Duodenal mucosa (tissue), 2 donors: ENCODE measurements around the gene MEGF9.

Experiments
- H3K27ac ChIP-seq: one replicate; pipeline ENCODE4 v1.7.0; 2013; ENCODE audit warnings: low read depth, low read length
- H3K27me3 ChIP-seq, 2 donors: one replicate each; pipeline ENCODE4 v1.7.0; 2013; ENCODE audit warnings: low read length in 2 of 2, control low read depth in 1 of 2; ENCODE audit not compliant: insufficient read depth in 2 of 2, control insufficient read depth in 1 of 2
- H3K36me3 ChIP-seq, 2 donors: one replicate each; pipeline ENCODE4 v1.7.0; 2013; ENCODE audit warnings: low read length in 2 of 2, control low read depth in 1 of 2; ENCODE audit not compliant: insufficient read depth in 2 of 2, control insufficient read depth in 1 of 2
- H3K4me1 ChIP-seq, 2 donors: one replicate each; pipeline ENCODE4 v1.7.0; 2013; ENCODE audit warnings: low read length in 2 of 2, control low read depth in 1 of 2; ENCODE audit not compliant: insufficient read depth in 2 of 2, control insufficient read depth in 1 of 2
- H3K4me3 ChIP-seq, 2 donors: one replicate each; pipeline ENCODE4 v1.7.0; 2013; ENCODE audit warnings: low read length in 2 of 2, low read depth in 1 of 2
- H3K9ac ChIP-seq, 2 donors: one replicate each; pipeline ENCODE4 v1.7.0; 2013; ENCODE audit warnings: low read length in 2 of 2, low read depth in 1 of 2
- H3K9me3 ChIP-seq, 2 donors: one replicate each; pipeline ENCODE4 v1.7.0; 2013; ENCODE audit warnings: low read length in 2 of 2, control low read depth in 1 of 2; ENCODE audit not compliant: control insufficient read depth in 1 of 2

Gene MEGF9

DNA sequence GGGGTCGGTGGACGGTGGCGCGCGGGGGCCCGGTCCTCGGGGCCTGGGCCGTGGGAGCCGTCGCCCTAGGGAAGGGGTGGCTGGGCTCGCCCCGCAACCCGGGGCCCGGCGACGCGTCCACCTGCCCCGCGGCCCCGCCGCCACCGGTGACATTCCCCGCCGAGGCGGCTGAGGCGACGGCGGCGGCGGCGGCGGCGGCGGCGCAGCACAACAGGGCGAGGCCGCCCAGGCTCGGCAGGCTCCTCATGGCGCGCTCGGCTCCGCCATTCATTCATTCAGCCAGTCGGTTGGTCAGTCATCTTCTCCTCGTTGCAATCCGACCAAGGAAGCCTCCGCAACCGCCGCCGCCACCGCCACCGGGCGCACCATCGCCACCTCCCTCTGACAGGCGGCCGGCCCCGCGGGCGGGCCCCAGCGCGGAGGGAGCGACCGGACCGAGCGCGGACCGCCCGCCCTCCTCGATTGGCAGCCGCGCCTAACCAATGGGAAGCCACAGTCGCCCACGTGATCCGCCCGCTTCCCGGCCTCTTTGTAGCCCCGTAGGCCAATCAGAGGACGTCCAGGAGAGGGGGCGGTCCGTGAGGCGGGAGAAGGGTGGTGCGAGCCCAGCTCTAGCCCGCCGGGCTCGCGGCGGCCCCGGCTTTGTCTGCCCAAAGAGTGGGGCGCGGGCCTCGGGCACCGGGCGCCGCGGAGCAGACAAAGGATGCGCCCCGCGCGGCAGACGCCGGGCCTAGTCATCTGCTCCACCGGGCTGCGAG is at the start of gene MEGF9:
TSS of gene MEGF9 (minus strand) at position 383 of the 758 bp plus-strand sequence. CDS start at position 271, 112 bp downstream.
- Histone ChIP-seq H3K9ac (peak within 1 kb of the TSS; percentile 79 to 81), H3K27me3 (no peaks in the 10 kb centered on the region), H3K4me3 (peak within 1 kb of the TSS; percentile 84 to 87), H3K4me1 (peaks cover 28 to 37% of the 10 kb centered on the region in 2 donors), H3K27ac (peak within 1 kb of the TSS; percentile 85), H3K36me3 (no peaks in the 10 kb centered on the region), H3K9me3 (no peaks in the 10 kb centered on the region)

DNA sequence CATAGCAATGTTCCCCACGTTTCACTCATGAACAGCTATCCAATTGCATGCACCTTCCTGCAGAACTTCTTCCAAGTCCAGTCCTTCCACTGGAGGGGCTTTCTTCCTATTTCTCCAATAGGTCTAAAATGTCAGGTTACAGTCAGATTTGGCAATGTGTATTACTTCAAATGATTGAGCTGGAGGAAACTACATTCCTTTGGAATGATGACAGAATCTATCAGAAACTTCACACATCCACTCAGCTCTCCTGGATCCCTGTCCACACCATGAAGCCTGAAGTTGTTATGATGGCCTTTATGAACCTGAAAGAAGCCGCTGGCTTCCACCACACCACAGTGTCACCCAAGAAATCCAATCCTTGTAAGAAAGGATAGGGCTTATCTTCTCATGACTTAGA is 46.7 kb upstream of the MEGF9 start:
- Histone ChIP-seq H3K9ac (no peak overlapping the region), H3K4me1 (no peaks in the 10 kb centered on the region), H3K4me3 (no peak overlapping the region), H3K27ac (no peak overlapping the region), H3K36me3 (peaks cover 23 to 53% of the 10 kb centered on the region in 2 donors), H3K9me3 (no peaks in the 10 kb centered on the region), H3K27me3 (no peaks in the 10 kb centered on the region)

DNA sequence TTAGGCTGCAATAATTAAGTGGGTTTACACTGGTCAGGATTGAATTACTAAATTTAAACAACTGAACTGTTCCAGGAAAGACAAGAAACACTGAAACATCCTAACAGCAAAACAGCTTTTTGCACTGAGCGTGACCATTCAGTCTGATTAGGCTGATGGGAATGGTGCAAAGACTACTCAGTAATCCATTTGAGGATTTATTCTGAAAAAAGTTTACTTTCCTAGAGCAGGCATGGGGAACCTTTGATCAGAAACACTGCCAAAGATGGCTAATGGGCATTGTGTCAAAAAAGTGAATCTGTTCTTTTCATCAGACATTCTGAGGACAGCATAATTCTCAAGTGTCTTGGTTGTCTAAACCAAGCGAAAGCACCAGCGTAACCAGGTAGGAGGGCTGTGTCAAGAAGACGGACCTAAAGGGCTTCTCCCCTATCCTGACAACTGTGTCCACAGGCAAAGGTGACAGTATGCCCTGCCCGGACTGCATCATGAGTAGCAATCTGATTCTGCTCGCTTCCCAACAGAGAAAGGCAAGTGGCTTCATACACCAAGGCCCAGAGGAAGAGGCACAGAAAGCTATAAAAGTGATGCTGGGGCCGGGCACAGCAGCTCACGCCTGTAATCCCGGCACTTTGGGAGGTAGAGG is 45.6 kb upstream of the MEGF9 start:
- H3K4me1 ChIP-seq = no peaks in the 10 kb centered on the region
- H3K4me3 ChIP-seq = no peak overlapping the region
- no peak overlapping the region for H3K27ac ChIP-seq
- H3K9me3 ChIP-seq = no peaks in the 10 kb centered on the region
- no peaks in the 10 kb centered on the region for H3K27me3 ChIP-seq
- H3K36me3 ChIP-seq = peaks cover 23 to 47% of the 10 kb centered on the region in 2 donors
- H3K9ac ChIP-seq = no peak overlapping the region

DNA sequence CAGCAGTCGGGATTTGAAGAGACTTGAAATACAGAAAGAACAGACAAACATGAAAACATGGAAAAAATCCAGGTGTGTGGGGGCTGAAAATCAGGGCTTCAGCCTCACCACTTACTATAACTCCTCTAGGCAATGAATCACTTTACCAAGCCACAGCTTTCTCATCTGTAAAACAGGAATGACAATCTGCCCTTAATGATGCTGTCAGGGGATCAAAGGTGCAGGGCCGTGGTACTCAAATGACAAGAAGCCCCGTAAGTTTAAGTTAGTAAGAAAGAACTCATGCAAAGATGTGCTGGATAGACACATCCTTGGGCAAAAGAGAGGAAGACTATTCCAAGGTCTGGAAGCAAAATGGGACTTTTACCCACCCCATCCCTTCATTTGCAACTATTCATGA is 44.3 kb upstream of the MEGF9 start:
- no peak overlapping the region for H3K27ac ChIP-seq
- H3K9ac ChIP-seq = no peak overlapping the region
- no peaks in the 10 kb centered on the region for H3K27me3 ChIP-seq
- no peaks in the 10 kb centered on the region for H3K4me1 ChIP-seq
- H3K4me3 ChIP-seq = no peak overlapping the region
- no peaks in the 10 kb centered on the region for H3K9me3 ChIP-seq
- peaks cover 23 to 34% of the 10 kb centered on the region in 2 donors for H3K36me3 ChIP-seq

DNA sequence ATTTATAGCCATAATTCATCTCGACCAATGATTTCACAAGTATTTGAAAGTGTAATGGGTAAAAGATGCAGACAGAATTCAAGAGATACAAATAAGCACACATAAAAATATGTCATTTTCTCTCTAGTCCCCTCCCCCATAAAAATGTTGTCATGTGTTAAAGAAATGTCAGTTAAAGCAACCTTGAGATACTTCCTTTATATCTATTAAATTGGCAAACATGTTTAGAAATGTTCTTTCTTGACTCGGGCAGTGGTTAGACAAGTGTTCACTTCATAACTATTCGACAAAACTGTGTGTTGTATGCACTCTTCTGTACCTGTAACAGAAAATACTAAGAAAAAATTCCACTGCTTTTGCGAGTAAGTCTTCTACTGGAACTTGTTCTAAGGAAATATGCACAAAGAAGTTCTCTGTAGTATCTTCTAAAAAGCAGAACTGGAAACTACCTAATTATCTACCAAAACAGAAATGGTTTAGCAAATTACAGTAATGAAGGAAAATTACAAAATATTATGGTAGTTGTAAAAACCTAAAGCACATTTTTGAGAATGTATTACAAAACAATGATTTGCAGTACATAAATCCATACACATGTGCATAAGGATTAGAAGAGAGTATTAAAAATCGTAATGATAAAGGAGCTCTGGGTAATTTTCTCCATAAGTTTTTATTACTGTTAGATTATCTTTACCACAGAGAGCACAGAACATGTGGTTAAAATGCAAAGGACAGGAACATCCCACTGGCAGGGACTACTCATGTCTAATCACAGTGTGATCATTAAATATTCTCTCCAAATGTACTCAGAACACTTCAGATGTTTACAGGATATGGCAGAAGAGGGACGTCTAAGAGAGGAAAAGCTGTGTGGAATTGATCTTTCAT is 43.0 kb upstream of the MEGF9 start:
- H3K9ac ChIP-seq = no peak overlapping the region
- no peak overlapping the region for H3K27ac ChIP-seq
- H3K4me3 ChIP-seq = no peak overlapping the region
- H3K4me1 ChIP-seq = no peaks in the 10 kb centered on the region
- H3K36me3 ChIP-seq = peaks cover 13 to 23% of the 10 kb centered on the region in 2 donors
- no peaks in the 10 kb centered on the region for H3K9me3 ChIP-seq
- no peaks in the 10 kb centered on the region for H3K27me3 ChIP-seq

DNA sequence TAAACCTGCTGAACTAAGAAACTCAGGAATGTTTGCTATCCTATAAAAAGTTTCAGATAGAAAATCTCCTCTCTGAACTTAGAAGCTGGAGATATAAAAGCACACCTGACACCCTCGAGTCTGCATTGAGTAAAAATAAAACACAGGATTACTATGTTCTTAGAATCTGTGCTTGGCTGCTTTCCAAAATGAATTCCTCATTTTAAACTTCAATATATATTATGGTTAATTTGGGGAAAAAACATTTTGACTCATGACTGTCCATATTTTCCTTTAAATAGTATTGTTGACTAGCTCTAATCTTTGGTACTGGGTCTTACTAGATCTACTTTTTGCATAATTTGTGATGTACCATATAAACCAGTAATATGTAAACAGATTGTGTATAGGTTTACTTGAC is 42.3 kb upstream of the MEGF9 start:
- Histone ChIP-seq H3K27me3 (no peaks in the 10 kb centered on the region), H3K4me3 (no peak overlapping the region), H3K27ac (no peak overlapping the region), H3K9ac (no peak overlapping the region), H3K36me3 (peaks cover 11 to 21% of the 10 kb centered on the region in 2 donors), H3K9me3 (no peaks in the 10 kb centered on the region), H3K4me1 (no peaks in the 10 kb centered on the region)

DNA sequence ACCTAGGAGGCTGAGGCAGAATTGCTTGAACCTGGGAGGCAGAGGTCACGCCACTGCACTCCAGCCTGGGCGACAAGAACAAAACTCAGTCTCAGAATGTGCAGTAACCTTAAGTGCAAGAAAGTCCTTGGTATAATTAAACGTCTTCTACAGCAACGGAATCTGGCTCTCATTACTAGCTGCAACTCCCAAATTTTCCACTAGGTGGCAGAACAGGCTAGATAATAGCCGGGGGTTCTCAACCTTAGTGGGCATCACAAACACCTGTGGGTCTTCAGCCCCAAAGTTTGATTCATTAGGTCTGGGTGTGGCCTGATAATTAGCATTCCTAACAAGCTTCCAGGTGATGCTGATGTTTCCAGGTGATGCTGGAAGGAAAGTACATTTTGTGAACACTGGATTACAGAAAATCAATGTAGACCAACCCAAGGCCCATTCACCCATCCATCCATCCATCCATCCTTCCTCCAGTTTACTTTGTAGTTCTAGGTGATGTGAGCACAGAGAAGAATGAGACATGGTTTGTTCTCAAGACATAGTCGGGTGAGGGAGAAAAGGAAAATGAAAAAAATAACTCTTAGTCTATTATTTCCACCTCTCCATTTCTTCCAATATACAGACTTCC is 41.7 kb upstream of the MEGF9 start:
- Histone ChIP-seq H3K27ac (no peak overlapping the region), H3K27me3 (no peaks in the 10 kb centered on the region), H3K36me3 (peaks cover 5 to 15% of the 10 kb centered on the region in 2 donors), H3K9ac (no peak overlapping the region), H3K4me1 (no peaks in the 10 kb centered on the region), H3K9me3 (no peaks in the 10 kb centered on the region), H3K4me3 (no peak overlapping the region)

DNA sequence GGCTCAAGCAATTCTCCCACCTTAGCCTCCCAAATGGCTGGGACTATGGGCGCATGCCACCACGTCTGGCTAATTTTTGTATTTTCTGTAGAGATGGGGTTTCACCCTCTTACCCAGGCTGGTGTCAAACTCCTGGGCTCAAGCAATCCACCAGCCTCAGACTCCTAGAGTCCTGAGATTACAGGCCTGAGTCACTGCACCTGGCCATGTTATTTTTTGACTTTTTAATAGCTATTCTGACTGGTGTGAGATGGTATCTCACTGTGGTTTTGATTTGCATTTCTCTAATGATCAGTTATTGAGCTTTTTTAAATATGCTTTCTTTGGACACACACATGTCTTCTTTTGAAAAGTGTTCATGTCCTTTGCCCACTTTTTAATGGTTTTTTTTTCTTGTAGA is 40.8 kb upstream of the MEGF9 start:
- Histone ChIP-seq H3K9ac (no peak overlapping the region), H3K9me3 (no peaks in the 10 kb centered on the region)

DNA sequence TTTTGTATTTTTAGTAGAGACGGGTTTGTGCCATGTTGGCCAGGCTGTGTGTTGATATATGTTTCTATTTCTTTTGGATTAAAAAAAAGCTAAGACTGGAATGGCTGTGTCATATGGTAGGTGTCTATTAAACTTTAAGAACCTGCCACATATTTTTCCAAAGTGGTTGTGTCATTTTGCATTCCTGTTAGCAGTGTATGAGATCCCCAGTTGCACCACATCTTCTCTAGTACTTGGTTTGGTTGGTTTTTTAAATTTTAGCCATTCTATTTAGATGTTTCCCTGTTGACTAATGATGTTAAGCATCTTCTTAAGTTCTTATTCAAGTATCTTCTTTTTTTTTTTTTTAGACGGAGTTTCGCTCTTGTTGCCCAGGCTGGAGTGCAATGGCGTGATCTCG is 36.2 kb upstream of the MEGF9 start:
- Histone ChIP-seq H3K36me3 (no peaks in the 10 kb centered on the region), H3K27me3 (no peaks in the 10 kb centered on the region), H3K4me3 (no peak overlapping the region), H3K9ac (no peak overlapping the region), H3K27ac (no peak overlapping the region), H3K9me3 (no peaks in the 10 kb centered on the region), H3K4me1 (no peaks in the 10 kb centered on the region)

More for the DNA sequence above, 40.8 kb upstream of the MEGF9 start:
- no peaks in the 10 kb centered on the region for H3K4me1 ChIP-seq
- H3K27me3 ChIP-seq = no peaks in the 10 kb centered on the region
- no peak overlapping the region for H3K27ac ChIP-seq
- H3K4me3 ChIP-seq = no peak overlapping the region
- H3K36me3 ChIP-seq = peaks cover 4 to 12% of the 10 kb centered on the region in 2 donors
